HG03342 (cell line): ENCODE results near the gene IL17B.

Experiments used
- ATAC-seq: cut with Tn5 transposase; IDR thresholded peaks from one replicate; pipeline ENCODE4 v1.9.1; 2021; ENCODE audit warnings: mild to moderate bottlenecking, moderate library complexity; ENCODE audit not compliant: unreplicated experiment

The IL17B gene

DNA sequence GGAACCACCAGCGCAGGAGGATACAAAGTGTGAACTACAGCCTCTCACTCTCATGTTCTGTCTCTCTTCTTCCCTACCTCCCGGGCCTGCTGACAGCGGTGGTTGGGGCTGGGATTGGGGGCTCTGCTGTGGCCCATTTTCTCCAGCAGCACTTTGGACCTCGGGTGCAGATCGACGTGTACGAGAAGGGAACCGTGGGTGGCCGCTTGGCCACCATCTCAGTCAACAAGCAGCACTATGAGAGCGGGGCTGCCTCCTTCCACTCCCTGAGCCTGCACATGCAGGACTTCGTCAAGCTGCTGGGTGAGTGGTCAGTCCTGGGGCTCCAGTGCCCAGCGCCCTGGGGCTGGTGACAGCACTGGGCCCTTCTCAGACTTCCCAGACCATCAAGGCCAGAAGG, 16.6 kb downstream of the IL17B start:
- no peak for ATAC-seq

- ATAC-seq, result no peak
Measured at GRCh38 chr5:149360272-149360671, 18.8 kb downstream of the IL17B start.

DNA sequence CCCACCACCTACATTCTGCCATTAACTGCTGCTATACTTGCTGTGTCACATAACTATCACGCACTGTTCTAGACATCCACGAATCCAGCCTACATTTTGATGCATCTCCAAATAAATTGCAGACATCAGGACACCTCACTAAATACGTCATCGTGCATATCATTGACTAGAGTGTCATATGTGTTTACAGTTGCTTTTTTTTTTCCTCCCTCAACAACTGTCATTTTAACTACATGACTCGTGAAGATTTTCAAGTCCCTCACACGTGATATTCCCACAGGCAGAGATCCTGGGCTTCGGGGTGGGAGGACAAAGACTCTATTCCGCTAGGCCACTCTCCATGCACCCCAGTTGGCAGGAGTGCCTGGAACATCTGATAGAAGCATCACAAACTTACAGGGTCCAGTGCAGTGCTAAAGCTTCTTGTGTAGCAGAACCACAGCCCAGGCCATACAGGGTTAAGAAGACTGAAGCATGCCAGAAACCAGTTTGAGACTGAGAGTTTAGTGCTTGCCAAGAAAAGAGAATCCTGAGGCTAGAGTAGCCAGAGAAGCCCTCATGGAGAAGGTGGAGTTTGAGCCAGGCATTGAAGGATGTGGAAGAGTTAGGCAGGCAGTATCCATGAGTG, 20.1 kb downstream of the IL17B start:
- no peak for ATAC-seq

GRCh38 chr5:149358294-149358651, 20.8 kb downstream of the IL17B start:
- ATAC-seq, result no peak

- ATAC-seq, result peak; percentile 100
Measured at GRCh38 chr5:149357370-149358293, 21.5 kb downstream of the IL17B start, which contains the start of gene PCYOX1L. Gene PCYOX1L, plus strand, starts transcription at chr5:149358046. Its CDS starts 23 bp downstream, at chr5:149358069.

- ATAC-seq, result no peak
Measured at GRCh38 chr5:149356391-149356790, 22.7 kb downstream of the IL17B start.

DNA sequence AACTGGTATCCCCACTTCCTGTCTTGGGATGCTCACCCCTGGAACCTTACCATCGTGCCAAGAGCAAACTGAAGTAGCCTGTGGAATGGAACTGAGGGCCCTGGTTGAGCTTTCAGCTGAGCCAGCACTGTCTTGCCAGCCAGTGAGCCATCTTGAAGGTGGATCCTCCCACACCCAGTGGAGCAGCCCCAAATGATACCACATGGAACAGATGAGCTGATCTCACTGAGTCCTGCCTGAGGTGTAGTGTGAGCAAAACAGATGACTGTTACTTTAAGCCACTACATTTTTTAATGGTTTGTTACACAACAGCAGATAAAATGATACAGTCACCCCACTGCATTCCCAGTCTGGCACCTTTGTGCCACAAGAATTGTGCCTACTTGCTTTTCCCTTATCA, 23.4 kb downstream of the IL17B start:
- no peak for ATAC-seq

DNA sequence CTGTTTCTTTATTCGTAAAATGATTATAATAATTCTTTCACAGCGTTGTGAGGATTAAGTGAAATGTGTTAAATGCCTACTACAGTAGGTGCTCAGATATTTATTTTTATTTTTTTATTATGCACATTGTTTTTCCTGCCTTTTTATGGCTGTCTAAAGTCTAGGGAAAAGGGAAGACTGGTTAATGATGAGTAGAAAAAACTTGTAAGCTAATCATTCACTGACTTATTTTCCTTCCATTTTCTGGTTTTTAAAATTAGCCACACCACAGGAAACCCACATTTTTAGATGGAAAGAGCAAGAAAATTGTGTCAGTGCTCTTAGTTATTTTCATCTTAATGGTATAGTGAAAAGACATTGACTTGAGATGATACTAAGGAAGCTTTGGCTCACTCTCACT, 25.2 kb downstream of the IL17B start:
- ATAC-seq, result no peak

GRCh38 chr5:149352169-149352568, 26.9 kb downstream of the IL17B start:
- no peak for ATAC-seq

- ATAC-seq, result no peak
Measured at GRCh38 chr5:149349382-149349781, 29.7 kb downstream of the IL17B start.

- ATAC-seq, result no peak
Measured at GRCh38 chr5:149348518-149348917, 30.6 kb downstream of the IL17B start.

GRCh38 chr5:149345892-149346222, 33.2 kb downstream of the IL17B start:
- no peak for ATAC-seq

GRCh38 chr5:149345147-149345891, 33.8 kb downstream of the IL17B start, which contains the start of gene GRPEL2:
Gene GRPEL2, plus strand, starts transcription at chr5:149345499. Its CDS starts 41 bp downstream, at chr5:149345540.
- peak; percentile 97 for ATAC-seq

DNA sequence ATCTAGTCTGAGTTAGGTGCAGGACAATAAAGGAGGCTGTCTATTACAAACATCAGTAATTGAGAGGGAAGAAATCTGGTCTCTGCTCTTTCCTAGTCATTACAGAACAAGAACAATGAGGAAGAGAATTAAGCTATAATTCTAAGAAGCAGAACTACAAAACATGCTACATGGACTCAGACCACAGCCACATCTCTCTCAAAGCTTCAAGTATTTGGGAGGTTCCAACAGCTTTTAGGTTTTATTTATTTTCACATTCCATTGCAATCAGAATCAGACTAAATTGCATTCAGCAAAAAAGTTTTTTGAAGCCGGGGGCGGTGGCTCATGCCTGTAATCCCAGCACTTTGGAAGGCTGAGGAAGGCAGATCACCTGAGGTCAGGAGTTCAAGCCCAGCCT, 34.9 kb downstream of the IL17B start:
- no peak for ATAC-seq

GRCh38 chr5:149341876-149342275, 37.2 kb downstream of the IL17B start:
- ATAC-seq, result no peak

DNA sequence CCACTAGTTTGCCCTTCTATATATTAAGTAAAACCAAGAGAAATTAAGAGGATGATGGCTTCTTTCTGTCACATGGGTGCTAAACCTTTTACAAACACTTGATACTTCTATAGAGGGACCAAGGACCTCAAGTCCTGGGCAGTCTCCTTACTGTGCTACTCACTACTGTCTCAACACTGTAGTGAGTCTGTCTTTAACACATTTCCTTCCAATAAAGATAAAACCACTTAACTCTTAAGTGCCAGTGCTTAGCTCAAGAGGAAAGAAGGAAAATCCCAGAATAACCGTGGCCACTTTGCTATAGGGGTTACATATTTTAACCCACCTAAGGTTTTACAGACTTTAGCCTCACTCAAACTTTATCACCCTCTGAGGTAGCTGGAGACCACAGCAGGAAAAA, 38.2 kb downstream of the IL17B start:
- ATAC-seq, result no peak

GRCh38 chr5:149338364-149338763, 40.7 kb downstream of the IL17B start:
- no peak for ATAC-seq

GRCh38 chr5:149337736-149338135, 41.4 kb downstream of the IL17B start:
- no peak for ATAC-seq

DNA sequence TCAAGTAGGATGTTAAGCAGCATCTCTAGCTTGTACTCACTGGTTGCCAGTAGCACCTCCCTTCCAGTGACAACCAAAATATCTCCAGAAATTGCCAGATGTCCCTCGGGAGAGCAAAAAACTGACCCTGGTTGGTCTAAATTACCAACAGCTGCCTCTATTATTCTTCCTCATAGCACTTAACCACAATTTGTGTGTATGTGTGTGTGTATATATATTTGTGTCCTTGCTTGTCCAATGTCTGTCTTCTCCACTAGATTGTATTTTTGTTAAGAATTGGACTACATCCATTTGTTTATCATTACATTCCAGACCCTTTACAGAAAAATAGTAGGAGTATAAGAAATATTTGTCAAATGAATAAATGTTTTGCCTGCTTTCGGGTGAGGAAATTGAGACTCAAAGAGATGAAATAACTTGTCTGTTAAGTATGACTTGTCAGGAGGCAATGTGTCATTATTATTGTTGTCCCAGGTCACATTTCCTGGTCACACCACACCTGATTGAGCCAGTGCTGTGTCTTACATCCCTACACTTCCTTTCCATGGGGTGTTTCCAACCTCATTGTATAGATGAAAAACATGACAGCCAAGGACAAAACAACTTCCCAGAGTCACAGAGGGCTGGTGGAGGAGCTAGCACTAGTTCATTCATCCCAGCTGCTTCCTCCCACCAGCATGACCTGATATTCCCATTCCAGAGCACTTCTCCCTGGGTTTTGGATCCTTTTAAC, 45.2 kb downstream of the IL17B start:
- ATAC-seq, result no peak

- ATAC-seq, result no peak
Measured at GRCh38 chr5:149328177-149328576, 50.9 kb downstream of the IL17B start.

DNA sequence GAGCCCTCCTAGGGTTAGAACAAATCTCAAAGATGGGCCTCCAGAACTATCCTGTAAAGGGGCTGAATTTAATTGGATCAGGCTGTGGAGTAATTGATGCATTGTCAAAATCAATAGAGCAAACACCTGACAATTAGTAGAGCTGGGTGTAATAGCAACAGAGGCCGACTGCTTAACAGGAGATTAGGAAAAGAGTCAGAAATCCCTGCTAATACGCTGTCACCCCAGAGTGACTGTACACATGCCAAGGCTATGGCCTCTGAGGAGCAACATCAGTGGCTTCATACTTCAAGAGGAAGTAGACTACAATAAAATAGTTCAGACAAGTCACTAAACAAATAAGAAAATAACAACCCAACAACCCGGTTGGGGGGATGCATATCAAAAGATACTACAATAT, 52.5 kb downstream of the IL17B start:
- no peak for ATAC-seq
